Stomach (tissue), 9 donors: Measurements from ENCODE around the gene NFYA. TPM values are rescaled to one million over a fixed set of nuclear protein-coding genes. Genes with fewer than 3 reads are reported as not detected.

ENCODE experiments used
- DNase-seq, 2 donors: peaks; one replicate each; pipeline versions ENCODE4 v3.0.0 to v3.0.0-alpha.2; 2013 to 2019
- H3K27ac ChIP-seq, 5 donors: fragments of 200-600 bp in 4 of 5; sonication (generic) in 4 of 5; one replicate each; pipeline ENCODE4 v1.5.1; 2013 to 2019; ENCODE audit warnings: mild to moderate bottlenecking in 1 of 5, moderate library complexity in 1 of 5
- H3K27me3 ChIP-seq, 3 donors: fragments of 200-600 bp; sonication (generic); one replicate each; pipeline ENCODE4 v1.5.1; 2017 to 2019; ENCODE audit warnings: mixed run types in 1 of 3
- H3K36me3 ChIP-seq, 4 donors: fragments of 200-600 bp; sonication (generic); 1 replicate in 3 of 4; 2 replicates in 1 of 4; pipeline ENCODE4 v1.5.1; 2016 to 2019
- H3K4me1 ChIP-seq, 4 donors: fragments of 200-600 bp; sonication (generic); one replicate each; pipeline ENCODE4 v1.5.1; 2016 to 2019
- H3K4me3 ChIP-seq, 4 donors: fragments of 200-600 bp; sonication (generic) in 3 of 4; one replicate each; pipeline ENCODE4 v1.5.1; 2016 to 2019; ENCODE audit warnings: mild to moderate bottlenecking in 1 of 4
- H3K9me3 ChIP-seq, 4 donors: fragments of 200-600 bp; sonication (generic); one replicate each; pipeline ENCODE4 v1.5.1; 2016 to 2019
- CTCF ChIP-seq, 7 experiments: fragments of 450-650 bp in 4 of 7; fragments of 200-600 bp in 3 of 7; sonication (generic) in 3 of 7; IDR thresholded peaks; one replicate each; pipeline ENCODE4 v1.5.1; 2016 to 2019; ENCODE audit warnings: antibody characterized with exemption in 7 of 7, control low read depth in 2 of 7, mild to moderate bottlenecking in 1 of 7
- EP300 ChIP-seq: sonication (generic); formaldehyde crosslinking; IDR thresholded peaks from one replicate; pipeline ENCODE4 v1.6.1; 2017; ENCODE audit warnings: antibody characterized with exemption
- POLR2A ChIP-seq, 4 donors: fragments of 450-650 bp; IDR thresholded peaks; one replicate each; pipeline ENCODE4 v1.6.1; 2016; ENCODE audit warnings: antibody characterized with exemption in 4 of 4, control low read depth in 2 of 4, mild to moderate bottlenecking in 1 of 4, moderate library complexity in 1 of 4
- POLR2AphosphoS5 ChIP-seq, 3 donors: sonication (generic); formaldehyde crosslinking; IDR thresholded peaks; one replicate each; pipeline ENCODE4 v1.6.1; 2016; ENCODE audit warnings: antibody characterized with exemption in 3 of 3
- whole genome bisulfite sequencing, 5 donors: extraction: QIAGEN DNeasy Blood & Tissue Kit in 3 of 5; methylation state at CpG; one replicate each; pipeline versions ENCODE4 v1.1.5 to v1.1.7; 2013 to 2018; 5-methylcytosine and 5-hydroxymethylcytosine counted together
- intact Hi-C: fragments of 100-400 bp; cut with DNase I; formaldehyde crosslinking; loops from one replicate; pipeline ENCODE4 v1.15.1; 2023; ENCODE audit warnings: low total_unique reads
- polyA plus RNA-seq, 3 donors: library from polyadenylated mRNA; stranded (reverse); fragments of 200-250 nt; gene quantifications; one replicate each; pipeline ENCODE4 v1.2.3, GENCODE V29; 2013
- total RNA-seq, 5 donors: library from RNA; depleted of rRNA; stranded (reverse); fragments of >200 nt; gene quantifications; one replicate each; pipeline versions ENCODE4 v1.1.0 to v1.2.3, GENCODE V29; 2014 to 2016
- donor health status: healthy with polysubstance abuse.
- donor health status: Bipolar disorder and iron deficiency.
- donor health status: healthy.

Gene NFYA
- total and polyA plus RNA-seq, 8 donors = 5.0 to 35.0 (median 13.4) TPM

- H3K9me3 ChIP-seq = no peaks in the 10 kb centered on the region
- no peak overlapping the region for H3K4me3 ChIP-seq
- no peaks in the 10 kb centered on the region for H3K36me3 ChIP-seq
- DNase-seq = peak in 1 of 2 donors; percentile 38
- peak overlapping the region; percentile 4 to 82 (median 63) for H3K27ac ChIP-seq
- peaks cover 3 to 54% (median 44%) of the 10 kb centered on the region in 4 donors for H3K4me1 ChIP-seq
- intact Hi-C loops = no loop called here
- TF ChIP-seq POLR2A (IDR thresholded peaks at IDR 0.05) = no peak
- TF ChIP-seq CTCF (IDR thresholded peaks at IDR 0.05) = no peak
- no peak for TF ChIP-seq EP300
- TF ChIP-seq POLR2AphosphoS5 (IDR thresholded peaks at IDR 0.05) = no peak
- H3K27me3 ChIP-seq = no peaks in the 10 kb centered on the region
- WGBS, 5 donors = 54 to 100% (median 89%) methylated on average over 1 of the region's 1 CpG
Measured at GRCh38 chr6:41040940-41041536, 31.7 kb upstream of the NFYA start.

- DNase-seq = no peak
- no peaks in the 10 kb centered on the region for H3K9me3 ChIP-seq
- intact Hi-C loops = no loop called here
- WGBS, 5 donors = 73 to 91% (median 82%) methylated on average over 10 of the region's 10 CpGs
- H3K4me3 ChIP-seq = no peak within 1 kb of the TSS
- no peaks in the 10 kb centered on the region for H3K27me3 ChIP-seq
- H3K36me3 ChIP-seq = no peaks in the 10 kb centered on the region
- H3K4me1 ChIP-seq = peaks cover 3 to 56% (median 46%) of the 10 kb centered on the region in 4 donors
- peak within 1 kb of the TSS in 1 of 5 donors; percentile 82 for H3K27ac ChIP-seq
- no peak for TF ChIP-seq POLR2A (IDR thresholded peaks at IDR 0.05)
- no peak for TF ChIP-seq EP300
- no peak for TF ChIP-seq POLR2AphosphoS5 (IDR thresholded peaks at IDR 0.05)
- TF ChIP-seq CTCF (IDR thresholded peaks at IDR 0.05) = no peak
Measured at GRCh38 chr6:41042226-41043055, 30.3 kb upstream of the NFYA start, which contains the start of gene TSPO2. Gene TSPO2 (plus strand): TSS chr6:41042467. CDS start chr6:41042986, 519 bp downstream.

GRCh38 chr6:41043151-41043550 lies 29.6 kb upstream of the NFYA start:
- TF ChIP-seq POLR2A (IDR thresholded peaks at IDR 0.05) = no peak
- no peak for TF ChIP-seq CTCF (IDR thresholded peaks at IDR 0.05)
- no peak for TF ChIP-seq EP300
- no peak for TF ChIP-seq POLR2AphosphoS5 (IDR thresholded peaks at IDR 0.05)

GRCh38 chr6:41045664-41046063 lies 27.1 kb upstream of the NFYA start:
- peaks cover 14 to 70% (median 35%) of the 10 kb centered on the region in 4 donors for H3K4me1 ChIP-seq
- no peaks in the 10 kb centered on the region for H3K27me3 ChIP-seq
- intact Hi-C loops = no loop called here
- TF ChIP-seq POLR2A (IDR thresholded peaks at IDR 0.05) (no peak), POLR2AphosphoS5 (IDR thresholded peaks at IDR 0.05) (no peak), EP300 (no peak), CTCF (IDR thresholded peaks at IDR 0.05) (no peak)
- no peak overlapping the region for H3K27ac ChIP-seq
- WGBS, 5 donors = 36 to 62% (median 52%) methylated on average over 5 of the region's 5 CpGs
- H3K9me3 ChIP-seq = no peaks in the 10 kb centered on the region
- no peak overlapping the region for H3K4me3 ChIP-seq
- no peak for DNase-seq
- no peaks in the 10 kb centered on the region for H3K36me3 ChIP-seq

More at GRCh38 chr6:41043151-41043550, 29.6 kb upstream of the NFYA start:
- intact Hi-C loops = no loop called here
- no peak overlapping the region for H3K27ac ChIP-seq
- H3K27me3 ChIP-seq = no peaks in the 10 kb centered on the region
- no peaks in the 10 kb centered on the region for H3K36me3 ChIP-seq
- H3K4me3 ChIP-seq = no peak overlapping the region
- H3K9me3 ChIP-seq = no peaks in the 10 kb centered on the region
- DNase-seq = no peak
- 98 to 100% (median 100%) methylated on average over 2 to 3 of the region's 3 CpGs for WGBS, 5 donors
- H3K4me1 ChIP-seq = peaks cover 9 to 62% (median 45%) of the 10 kb centered on the region in 4 donors
